Left forelimb (tissue), 1 donor: ENCODE results near the gene PRPSAP1.
"Not testable (repeated sequence)": the region's sequence is repeated elsewhere in the genome, so short reads cannot be mapped to it uniquely, and the experiment has no call there.

ENCODE experiments used
- DNase-seq: peaks from one replicate; pipeline ENCODE4 v3.0.0-alpha.2; 2018; ENCODE audit warnings: low spot score

The PRPSAP1 gene

GRCh38 chr17:76318586-76318985, 35.1 kb downstream of the PRPSAP1 start:
- no peak for DNase-seq

GRCh38 chr17:76317535-76317934, 36.2 kb downstream of the PRPSAP1 start:
- no peak for DNase-seq

GRCh38 chr17:76314392-76315227, 39.1 kb downstream of the PRPSAP1 start:
- DNase-seq, result no peak

DNA sequence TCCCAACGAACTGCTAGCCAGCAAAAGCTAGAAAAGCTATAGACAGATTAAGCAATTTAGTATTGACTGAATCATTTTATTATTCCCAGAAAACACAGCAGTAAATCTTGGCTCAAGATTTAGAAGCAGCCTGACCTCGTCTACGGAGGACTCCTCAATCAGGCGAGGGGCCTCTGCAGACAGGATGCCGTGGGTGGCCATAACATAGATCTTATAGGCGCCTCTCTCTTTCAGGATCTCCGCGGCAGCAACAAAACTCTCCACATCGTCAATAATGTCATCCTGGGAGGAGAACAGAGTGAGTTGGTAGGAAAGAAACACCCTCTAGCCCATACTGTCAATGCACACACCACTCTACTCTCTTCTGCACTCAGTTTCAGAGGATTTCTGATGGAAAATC, 41.0 kb downstream of the PRPSAP1 start:
- DNase-seq, result no peak

- no peak for DNase-seq
Observed at GRCh38 chr17:76309461-76309860, 44.3 kb downstream of the PRPSAP1 start.

DNA sequence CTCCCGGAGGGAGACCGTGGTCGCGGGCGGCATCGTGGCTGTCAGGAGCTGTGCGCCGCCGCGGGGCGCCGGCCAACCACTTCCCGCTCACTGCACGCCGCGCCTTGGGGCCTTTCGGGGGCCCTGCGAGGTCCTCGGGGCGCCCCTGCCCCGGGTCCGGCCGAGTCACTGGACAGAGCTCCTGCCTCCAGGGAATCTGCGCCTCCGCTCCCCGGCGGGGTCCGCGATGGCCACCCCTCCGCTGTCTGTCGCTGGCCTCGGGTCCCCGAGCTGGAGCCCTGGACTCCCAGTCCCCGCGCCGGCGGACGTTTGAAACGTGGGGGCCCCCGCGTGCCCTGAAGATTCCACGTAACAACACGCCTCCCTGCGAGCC, 45.8 kb downstream of the PRPSAP1 start, which contains the start of gene QRICH2:
Gene QRICH2 (minus strand): TSS at position 311 of the 373 bp plus-strand sequence. CDS start 278 bp downstream, at position 33.
- no peak for DNase-seq

GRCh38 chr17:76307299-76307965, 46.3 kb downstream of the PRPSAP1 start:
- no peak for DNase-seq

- not testable (repeated sequence) for DNase-seq
Observed at GRCh38 chr17:76305135-76305454, 48.6 kb downstream of the PRPSAP1 start.

- DNase-seq, result no peak
Observed at GRCh38 chr17:76304226-76305134, 49.2 kb downstream of the PRPSAP1 start.

GRCh38 chr17:76297436-76297835, 56.3 kb downstream of the PRPSAP1 start:
- DNase-seq, result no peak

DNA sequence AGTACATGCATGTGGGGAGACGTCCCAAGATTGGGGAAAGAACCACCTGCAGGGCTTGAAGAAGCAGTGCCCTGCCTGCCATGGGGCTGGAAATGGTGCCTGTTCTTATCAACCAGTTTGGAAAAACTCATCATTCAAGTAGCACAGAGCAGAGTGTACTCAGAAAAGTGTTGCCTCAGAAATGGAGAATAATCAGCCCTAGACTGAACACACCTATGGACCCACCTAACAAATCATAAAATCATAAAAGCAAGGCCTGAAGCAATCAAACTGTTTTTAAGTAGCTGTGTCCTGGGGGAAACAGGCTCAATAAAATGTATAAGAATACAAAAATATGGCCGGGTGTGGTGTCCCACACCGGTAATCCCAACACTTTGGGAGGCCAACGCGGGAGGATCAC, 56.8 kb downstream of the PRPSAP1 start:
- no peak for DNase-seq

DNA sequence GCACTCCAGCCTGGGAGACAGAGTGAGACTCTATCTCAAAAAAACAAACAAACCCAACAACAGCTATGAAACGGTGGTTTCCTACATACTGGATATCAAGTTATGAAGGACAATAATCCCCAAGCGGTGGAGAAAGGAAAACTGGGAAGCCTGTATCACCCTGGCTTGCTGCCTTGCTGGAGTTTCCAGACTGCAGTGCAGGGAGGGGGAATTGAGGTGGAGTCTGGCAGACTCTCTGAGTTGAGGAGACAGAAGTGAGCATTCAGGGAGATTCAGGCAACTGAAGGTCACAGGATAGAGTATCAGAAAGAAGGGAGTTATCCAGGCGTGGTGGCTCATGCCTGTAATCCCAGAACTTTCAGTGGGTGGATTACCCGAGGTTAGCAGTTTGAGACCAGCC, 57.5 kb downstream of the PRPSAP1 start:
- DNase-seq, result no peak

DNA sequence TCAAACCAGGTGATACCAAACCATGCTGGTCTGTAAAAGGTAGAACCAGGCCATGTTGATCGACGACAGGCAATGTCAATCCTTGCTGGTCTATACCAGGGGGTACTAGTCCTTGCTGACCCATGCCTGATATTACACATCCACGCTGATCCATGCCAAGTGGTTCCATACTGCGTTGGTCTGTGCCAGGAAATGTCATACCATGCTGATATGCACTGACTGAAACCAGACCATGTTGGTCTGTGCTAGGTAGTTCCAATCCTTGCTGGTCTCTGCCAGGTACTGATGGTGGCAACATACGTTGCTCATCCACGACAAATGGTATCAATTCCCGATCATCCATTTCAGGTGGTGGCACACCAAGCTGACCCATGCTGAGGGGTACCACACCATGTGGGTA, 60.6 kb downstream of the PRPSAP1 start:
- no peak for DNase-seq

- no peak for DNase-seq
Observed at GRCh38 chr17:76292567-76292966, 61.1 kb downstream of the PRPSAP1 start.

GRCh38 chr17:76281573-76282371, 71.9 kb downstream of the PRPSAP1 start:
- DNase-seq, result no peak

GRCh38 chr17:76280650-76281049, 73.1 kb downstream of the PRPSAP1 start:
- no peak for DNase-seq

- DNase-seq, result no peak
Observed at GRCh38 chr17:76279742-76280287, 73.9 kb downstream of the PRPSAP1 start.

- peak; percentile 90 for DNase-seq
Observed at GRCh38 chr17:76278952-76279741, 74.6 kb downstream of the PRPSAP1 start.

DNA sequence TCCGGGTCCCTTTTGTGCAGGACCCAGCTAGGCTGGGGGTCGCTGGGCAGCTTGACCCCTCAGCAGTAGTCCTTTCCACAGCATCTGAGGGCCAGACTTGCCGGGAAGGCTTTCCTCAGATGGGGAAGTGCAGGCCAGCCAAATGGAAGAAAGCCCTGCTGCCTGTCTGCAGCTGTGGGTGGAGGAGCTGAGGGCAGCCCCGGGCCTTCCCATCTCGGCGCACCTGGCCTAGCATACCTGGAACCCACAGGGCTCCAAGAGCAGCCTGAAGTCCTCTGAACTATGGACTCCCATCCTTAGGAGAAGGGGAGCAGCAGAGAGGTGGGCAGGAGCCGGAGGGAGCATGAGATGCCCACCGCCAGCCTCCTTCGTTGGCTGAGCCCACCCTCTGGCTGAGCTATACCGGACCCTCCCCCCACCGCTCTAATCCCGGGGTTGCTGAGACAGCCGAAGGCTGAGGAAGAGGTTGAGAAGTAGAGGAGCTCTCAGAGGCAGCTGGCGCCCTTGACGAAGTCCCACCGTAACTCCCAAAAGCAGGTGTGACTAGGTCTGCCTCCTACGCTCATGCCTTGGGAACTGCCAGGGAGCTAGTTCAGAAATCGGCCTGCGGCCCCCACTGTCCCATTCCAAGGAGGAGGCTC, 75.3 kb downstream of the PRPSAP1 start:
- no peak for DNase-seq
